NCI-H187 treated with DMSO at 0.1 percent for 48 hours (cell line): Measurements from ENCODE around the gene ALPI.

Experiments used
- DNase-seq: peaks from one replicate; lab custom pipeline; 2025; lab: John Stamatoyannopoulos, UW

The ALPI gene

GRCh38 chr2:232501794-232502390 is 45.9 kb downstream of the ALPI start:
- DNase-seq = no peak

GRCh38 chr2:232502511-232502910 is 46.6 kb downstream of the ALPI start:
- no peak for DNase-seq

DNA sequence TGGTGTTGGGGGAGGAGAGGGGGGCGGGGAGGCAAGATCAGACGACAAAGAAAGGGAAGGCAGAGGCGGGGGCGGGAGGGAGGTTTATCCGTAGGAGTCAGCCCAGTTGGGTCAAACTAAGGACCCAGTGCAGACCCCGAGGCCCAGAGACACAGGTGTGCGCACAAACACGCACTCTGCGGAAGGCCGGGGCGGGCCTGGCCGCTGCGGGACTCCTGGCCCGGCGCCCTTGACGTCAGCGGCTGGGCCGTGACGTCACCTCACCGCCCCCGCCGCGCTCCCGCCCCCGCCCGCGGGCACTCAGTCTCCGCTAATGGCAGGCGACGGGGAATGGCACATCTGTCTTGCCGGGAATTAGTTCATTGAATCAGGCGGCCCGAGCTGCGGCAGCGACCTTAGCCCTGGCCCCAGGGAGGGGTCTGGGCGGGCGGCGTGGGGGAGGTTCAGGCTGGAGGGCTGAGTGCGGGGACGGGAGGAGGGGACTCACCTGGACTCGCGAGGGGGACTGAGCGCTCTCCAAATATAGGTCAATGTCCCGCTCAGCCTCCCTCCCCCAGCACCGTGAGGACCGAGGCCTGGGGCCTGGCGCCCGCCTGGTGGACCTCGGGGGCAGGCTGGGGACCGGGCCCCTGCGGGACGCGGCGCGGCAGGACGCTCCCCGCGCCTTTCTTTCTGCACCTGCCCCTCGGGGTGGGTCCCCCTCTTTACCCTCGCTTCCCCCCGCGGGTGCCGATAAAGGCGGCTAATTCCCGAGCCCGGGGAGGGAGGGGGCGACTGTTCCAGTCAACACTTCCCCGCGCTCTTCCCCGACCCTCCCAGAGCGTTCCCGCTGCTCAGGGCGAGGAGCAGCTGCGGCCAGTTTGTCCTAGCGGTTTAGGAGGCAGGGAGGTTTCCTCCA is 47.2 kb downstream of the ALPI start:
- no peak for DNase-seq

DNA sequence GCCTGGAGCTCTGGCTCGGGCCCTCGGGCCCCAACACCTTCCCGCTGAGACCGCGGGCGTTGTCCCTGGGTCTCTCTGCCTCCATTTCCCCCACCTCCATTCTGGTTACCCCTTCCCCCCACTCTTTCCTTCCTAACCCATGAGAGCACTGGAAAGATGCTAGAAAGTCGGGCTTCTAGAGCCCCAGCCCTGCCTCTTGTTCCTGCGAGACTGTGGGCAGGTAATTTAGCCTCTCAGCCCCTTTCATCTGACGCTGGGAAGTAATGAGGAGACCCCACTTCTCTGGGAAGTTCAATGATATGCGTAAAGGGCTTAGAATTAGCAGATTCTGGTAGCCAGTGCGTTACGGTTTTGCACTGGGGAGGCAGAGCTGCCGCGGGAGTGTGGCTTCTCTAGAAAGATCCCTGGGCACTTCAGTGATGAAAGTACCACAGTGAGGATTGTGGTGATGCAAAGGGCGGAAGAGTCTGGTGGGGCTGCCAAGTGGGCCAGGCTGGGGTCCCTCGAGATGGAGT is 47.9 kb downstream of the ALPI start:
- DNase-seq = no peak

GRCh38 chr2:232504438-232504837 is 48.5 kb downstream of the ALPI start:
- no peak for DNase-seq

DNA sequence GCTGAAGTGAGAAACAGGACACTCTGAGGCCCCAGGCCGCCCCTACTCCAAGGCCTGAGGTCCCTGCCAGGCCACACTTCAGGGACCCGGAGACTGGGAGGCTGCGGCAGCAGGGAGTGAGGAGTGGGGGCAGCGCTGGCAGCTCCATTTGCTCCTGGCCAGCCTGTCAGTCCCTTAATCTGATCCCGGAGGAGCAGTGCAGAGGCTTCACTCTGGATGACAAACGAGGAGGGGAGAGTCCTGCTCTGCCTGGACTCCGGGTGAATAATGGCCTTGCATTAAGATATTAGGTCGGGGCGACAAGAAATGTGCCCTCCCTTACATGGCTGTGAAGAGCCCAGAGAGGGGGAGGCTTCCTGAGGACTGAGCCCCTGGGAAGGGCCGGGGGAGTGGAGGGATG is 49.9 kb downstream of the ALPI start:
- DNase-seq = no peak

GRCh38 chr2:232506709-232507108 is 50.8 kb downstream of the ALPI start:
- DNase-seq = no peak

GRCh38 chr2:232508251-232508650 is 52.3 kb downstream of the ALPI start:
- no peak for DNase-seq
